Measurements from ENCODE around the gene SLC8A1. TPM values are rescaled to one million over a fixed set of nuclear protein-coding genes. Genes with fewer than 3 reads are reported as not detected.

SLC8A1 gene
- total and polyA plus RNA-seq, 10 of the 15 experiments (the other 5 are each of a cell fraction or from before 2014, with no cell fraction given) = under 0.01 to 1.2 (median 0.01) TPM; not detected in 3

GRCh38 chr2:40115894-40116293, 336.0 kb downstream of the SLC8A1 start:
- no peak overlapping the region for H3K4me2 ChIP-seq (ENCODE audit: control insufficient read depth, insufficient read depth)
- in situ Hi-C loops (cut with MboI) = no loop called here
- BruUV-seq (replicated peaks) = no TSS peak

GRCh38 chr2:40115348-40115747, 336.5 kb downstream of the SLC8A1 start:
- ChIA-PET CTCF (interaction anchor here (1.1 kb wide), 1 partner anchor 20 kb away, joined by 3 read pairs; no protein-coding TSS in a partner anchor), SMC1A (ENCODE audit: uncharacterized antibody, unreplicated experiment) (no interaction called here), RAD21 (ENCODE audit: unreplicated experiment) (no interaction called here), POLR2A (no interaction called here)
- no peak overlapping the region for H3K4me2 ChIP-seq (ENCODE audit: control insufficient read depth, insufficient read depth)
- H3K4me3 ChIP-seq = no peak overlapping the region
- no peaks in the 10 kb centered on the region for H3K9me3 ChIP-seq (replicated peaks; ENCODE audit: control insufficient read depth, insufficient read depth, low read length)
- DNase-seq (ENCODE audit: low read depth, low spot score) (no peak), ATAC-seq (no peak), FAIRE-seq (no peak)
- in situ Hi-C loops (cut with MboI) = no loop called here
- H3K27ac ChIP-seq (ENCODE audit: control insufficient read depth, insufficient read depth) = no peak overlapping the region
- no peaks in the 10 kb centered on the region for H3K36me3 ChIP-seq (ENCODE audit: control insufficient read depth in 2 of 2, insufficient read depth in 2 of 2, low read length in 1 of 2)
- H2AFZ ChIP-seq (ENCODE audit: control insufficient read depth, low read depth, low read length) = no peak overlapping the region
- 56% methylated on average over 12 of the region's 12 CpGs for WGBS (ENCODE audit: insufficient coverage, insufficient replicate concordance, low lambda C conversion rate, missing lambda C conversion rate)
- H3K4me1 ChIP-seq (ENCODE audit: control insufficient read depth, insufficient read depth, low read length) = no peaks in the 10 kb centered on the region
- intact Hi-C loops (cut with micrococcal nuclease; ENCODE audit: unreplicated experiment) = no loop called here
- TF ChIP-seq CHD2 (IDR thresholded peaks at IDR 0.05; ENCODE audit: borderline replicate concordance, low read depth, low read length) = no peak
- no peak for TF ChIP-seq SP1 (IDR thresholded peaks at IDR 0.05; ENCODE audit: low read depth, low read length)
- TF ChIP-seq WRNIP1 (IDR thresholded peaks at IDR 0.05; ENCODE audit: borderline replicate concordance, low read depth, low read length) = no peak
- TF ChIP-seq MTA2 (IDR thresholded peaks at IDR 0.05; ENCODE audit: low read depth) = no peak
- TF ChIP-seq SMAD5 (IDR thresholded peaks at IDR 0.05; ENCODE audit: low read depth) = no peak
- TF ChIP-seq, protein P1, sequence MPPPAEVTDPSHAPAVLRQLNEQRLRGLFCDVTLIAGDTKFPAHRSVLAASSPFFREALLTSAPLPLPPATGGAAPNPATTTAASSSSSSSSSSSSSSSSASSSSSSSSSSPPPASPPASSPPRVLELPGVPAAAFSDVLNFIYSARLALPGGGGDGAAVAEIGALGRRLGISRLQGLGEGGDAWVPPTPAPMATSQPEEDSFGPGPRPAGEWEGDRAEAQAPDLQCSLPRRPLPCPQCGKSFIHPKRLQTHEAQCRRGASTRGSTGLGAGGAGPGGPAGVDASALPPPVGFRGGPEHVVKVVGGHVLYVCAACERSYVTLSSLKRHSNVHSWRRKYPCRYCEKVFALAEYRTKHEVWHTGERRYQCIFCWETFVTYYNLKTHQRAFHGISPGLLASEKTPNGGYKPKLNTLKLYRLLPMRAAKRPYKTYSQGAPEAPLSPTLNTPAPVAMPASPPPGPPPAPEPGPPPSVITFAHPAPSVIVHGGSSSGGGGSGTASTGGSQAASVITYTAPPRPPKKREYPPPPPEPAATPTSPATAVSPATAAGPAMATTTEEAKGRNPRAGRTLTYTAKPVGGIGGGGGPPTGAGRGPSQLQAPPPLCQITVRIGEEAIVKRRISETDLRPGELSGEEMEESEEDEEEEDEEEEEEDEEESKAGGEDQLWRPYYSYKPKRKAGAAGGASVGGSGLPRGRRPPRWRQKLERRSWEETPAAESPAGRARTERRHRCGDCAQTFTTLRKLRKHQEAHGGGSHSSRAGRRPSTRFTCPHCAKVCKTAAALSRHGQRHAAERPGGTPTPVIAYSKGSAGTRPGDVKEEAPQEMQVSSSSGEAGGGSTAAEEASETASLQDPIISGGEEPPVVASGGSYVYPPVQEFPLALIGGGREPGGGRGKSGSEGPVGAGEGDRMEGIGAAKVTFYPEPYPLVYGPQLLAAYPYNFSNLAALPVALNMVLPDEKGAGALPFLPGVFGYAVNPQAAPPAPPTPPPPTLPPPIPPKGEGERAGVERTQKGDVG (CRISPR knock-in tag; IDR thresholded peaks at IDR 0.05) = no peak
- TF ChIP-seq IKZF1 (conservative IDR thresholded peaks at IDR 0.05) = no peak
- TF ChIP-seq RB1 (IDR thresholded peaks at IDR 0.05; ENCODE audit: borderline replicate concordance) = no peak
- TF ChIP-seq ZNF217 (IDR thresholded peaks at IDR 0.05) = no peak
- no peak for TF ChIP-seq GATAD2B (conservative IDR thresholded peaks at IDR 0.05; ENCODE audit: low read depth)
- no peak for TF ChIP-seq RAD21 (IDR thresholded peaks at IDR 0.05; ENCODE audit: insufficient read depth, low read depth, low read length)
- no peak for TF ChIP-seq CREM (IDR thresholded peaks at IDR 0.05; ENCODE audit: low read depth)
- TF ChIP-seq ZBTB33 (IDR thresholded peaks at IDR 0.05) = no peak
- TF ChIP-seq HDGF (IDR thresholded peaks at IDR 0.05) = no peak
- H3K79me2 ChIP-seq (ENCODE audit: control insufficient read depth, insufficient read depth, low read length) = no peaks in the 10 kb centered on the region
- H3K27me3 ChIP-seq (replicated peaks in 1 of 2; ENCODE audit: control insufficient read depth in 2 of 2, insufficient read depth in 2 of 2, low read length in 1 of 2) = no peaks in the 10 kb centered on the region
- no peak overlapping the region for H3K9ac ChIP-seq (ENCODE audit: control insufficient read depth, insufficient read depth, low read length)
- no TSS peak for BruUV-seq (replicated peaks)
- no peaks in the 10 kb centered on the region for H4K20me1 ChIP-seq (ENCODE audit: control insufficient read depth, insufficient read depth)

More at GRCh38 chr2:40115894-40116293, 336.0 kb downstream of the SLC8A1 start:
- Histone ChIP-seq H3K4me1 (ENCODE audit: control insufficient read depth, insufficient read depth, low read length) (no peaks in the 10 kb centered on the region), H3K36me3 (ENCODE audit: control insufficient read depth in 2 of 2, insufficient read depth in 2 of 2, low read length in 1 of 2) (no peaks in the 10 kb centered on the region), H3K79me2 (ENCODE audit: control insufficient read depth, insufficient read depth, low read length) (no peaks in the 10 kb centered on the region), H2AFZ (ENCODE audit: control insufficient read depth, low read depth, low read length) (no peak overlapping the region), H4K20me1 (ENCODE audit: control insufficient read depth, insufficient read depth) (no peaks in the 10 kb centered on the region), H3K9ac (ENCODE audit: control insufficient read depth, insufficient read depth, low read length) (no peak overlapping the region), H3K9me3 (replicated peaks; ENCODE audit: control insufficient read depth, insufficient read depth, low read length) (no peaks in the 10 kb centered on the region), H3K4me3 (no peak overlapping the region), H3K27ac (ENCODE audit: control insufficient read depth, insufficient read depth) (no peak overlapping the region), H3K27me3 (replicated peaks in 1 of 2; ENCODE audit: control insufficient read depth in 2 of 2, insufficient read depth in 2 of 2, low read length in 1 of 2) (no peaks in the 10 kb centered on the region)
- TF ChIP-seq MTA2 (IDR thresholded peaks at IDR 0.05; ENCODE audit: low read depth) = no peak
- ATAC-seq (no peak), DNase-seq (ENCODE audit: low read depth, low spot score) (no peak), FAIRE-seq (no peak)
- POLR2A ChIA-PET = no interaction called here
- SMC1A ChIA-PET (ENCODE audit: uncharacterized antibody, unreplicated experiment) = interaction anchor here (1.4 kb wide), 1 partner anchor 31 kb away, joined by 3 read pairs; no protein-coding TSS in a partner anchor
- 55% methylated on average over 4 of the region's 4 CpGs for WGBS (ENCODE audit: insufficient coverage, insufficient replicate concordance, low lambda C conversion rate, missing lambda C conversion rate)
- CTCF ChIA-PET = interaction anchor here (1.1 kb wide), 1 partner anchor 20 kb away, joined by 3 read pairs; no protein-coding TSS in a partner anchor
- intact Hi-C loops (cut with micrococcal nuclease; ENCODE audit: unreplicated experiment) = no loop called here
- RAD21 ChIA-PET (ENCODE audit: unreplicated experiment) = no interaction called here

Measured in GM12878 (cell line).